ENCODE results near the gene ADIPOR2. TPM values are rescaled to one million over a fixed set of nuclear protein-coding genes. Genes with fewer than 3 reads are reported as not detected.
"Not testable (repeated sequence)": the region's sequence is repeated elsewhere in the genome, so short reads cannot be mapped to it uniquely, and the experiment has no call there.

The ADIPOR2 gene
- total RNA-seq, 1 experiment from 2014 or later, result 26.5 TPM

GRCh38 chr12:1705774-1706631, 15.1 kb downstream of the ADIPOR2 start:
- H3K27me3 ChIP-seq (ENCODE audit: low read length), result no peaks in the 10 kb centered on the region
- peaks cover 38% of the 10 kb centered on the region for H4K20me1 ChIP-seq (ENCODE audit: low read length)
- H3K4me3 ChIP-seq (ENCODE audit: low read length), result no peak overlapping the region
- peaks cover 41% of the 10 kb centered on the region for H3K4me1 ChIP-seq (ENCODE audit: insufficient read depth, low read length)
- H3K27ac ChIP-seq (ENCODE audit: low read length), result peak overlapping the region; percentile 99
- ATAC-seq, result peak; percentile 88
- CTCF ChIA-PET, result no interaction called here
- no peaks in the 10 kb centered on the region for H3K9me2 ChIP-seq (replicated peaks; ENCODE audit: low read length)
- H3K9me3 ChIP-seq (ENCODE audit: low read length), result no peaks in the 10 kb centered on the region
- no peak overlapping the region for H2AFZ ChIP-seq (ENCODE audit: low read length)
- H3K79me2 ChIP-seq (ENCODE audit: low read length), result peaks cover 93% of the 10 kb centered on the region
- peak overlapping the region; percentile 89 for H3K4me2 ChIP-seq (ENCODE audit: low read length)
- H3F3A ChIP-seq (ENCODE audit: low read length, unreplicated experiment), result peaks cover 10% of the 10 kb centered on the region
- DNase-seq, result peak; percentile 82
- no peak overlapping the region; the same call in 1 of the 2 replicates for H3K9ac ChIP-seq (ENCODE audit: low read length)
- no peaks in the 10 kb centered on the region for H3K36me3 ChIP-seq (ENCODE audit: low read depth, low read length)
- POLR2A ChIA-PET (ENCODE audit: unreplicated experiment), result interaction anchor here (0.5 kb wide), 1 partner anchor 53 kb away, joined by 5 read pairs; no protein-coding TSS in a partner anchor
- TF ChIP-seq CTCF (conservative IDR thresholded peaks at IDR 0.05; ENCODE audit: low read depth, low read length) (no peak), EZH2phosphoT487 (IDR thresholded peaks at IDR 0.05; ENCODE audit: borderline replicate concordance, low read length) (no peak), EZH2 (IDR thresholded peaks at IDR 0.05; ENCODE audit: low read length, unreplicated experiment) (no peak)
- intact Hi-C loops (cut with micrococcal nuclease), result loop anchor here (2.0 to 10.0 kb wide), 2 partner anchors 51 to 65 kb away; no protein-coding TSS in a partner anchor
- BruUV-seq (replicated peaks), result no TSS peak

GRCh38 chr12:1706632-1706980, 15.7 kb downstream of the ADIPOR2 start:
- TF ChIP-seq CTCF (conservative IDR thresholded peaks at IDR 0.05; ENCODE audit: low read depth, low read length) (no peak), EZH2 (IDR thresholded peaks at IDR 0.05; ENCODE audit: low read length, unreplicated experiment) (no peak), EZH2phosphoT487 (IDR thresholded peaks at IDR 0.05; ENCODE audit: borderline replicate concordance, low read length) (no peak)
- peaks cover 93% of the 10 kb centered on the region for H3K79me2 ChIP-seq (ENCODE audit: low read length)
- peaks cover 10% of the 10 kb centered on the region for H3F3A ChIP-seq (ENCODE audit: low read length, unreplicated experiment)
- no peaks in the 10 kb centered on the region for H3K9me2 ChIP-seq (replicated peaks; ENCODE audit: low read length)
- POLR2A ChIA-PET (ENCODE audit: unreplicated experiment), result no interaction called here
- peaks cover 38% of the 10 kb centered on the region for H4K20me1 ChIP-seq (ENCODE audit: low read length)
- peak overlapping the region; percentile 72 for H3K9ac ChIP-seq (ENCODE audit: low read length)
- peak overlapping the region; percentile 48 for H3K4me3 ChIP-seq (ENCODE audit: low read length)
- peak overlapping the region; percentile 99 for H3K27ac ChIP-seq (ENCODE audit: low read length)
- no TSS peak for BruUV-seq (replicated peaks)
- intact Hi-C loops (cut with micrococcal nuclease), result loop anchor here (2.0 to 10.0 kb wide), 2 partner anchors 52 to 64 kb away; no protein-coding TSS in a partner anchor
- no peak overlapping the region for H2AFZ ChIP-seq (ENCODE audit: low read length)
- no peaks in the 10 kb centered on the region for H3K9me3 ChIP-seq (ENCODE audit: low read length)
- DNase-seq, result no peak
- H3K27me3 ChIP-seq (ENCODE audit: low read length), result no peaks in the 10 kb centered on the region
- CTCF ChIA-PET, result no interaction called here
- H3K36me3 ChIP-seq (ENCODE audit: low read depth, low read length), result no peaks in the 10 kb centered on the region
- peak; percentile 62 for ATAC-seq
- peaks cover 41% of the 10 kb centered on the region for H3K4me1 ChIP-seq (ENCODE audit: insufficient read depth, low read length)
- peak overlapping the region; percentile 89 for H3K4me2 ChIP-seq (ENCODE audit: low read length)

- Histone ChIP-seq H3K4me1 (ENCODE audit: insufficient read depth, low read length) (peaks cover 41% of the 10 kb centered on the region), H3K36me3 (ENCODE audit: low read depth, low read length) (no peaks in the 10 kb centered on the region), H3F3A (ENCODE audit: low read length, unreplicated experiment) (peaks cover 10% of the 10 kb centered on the region), H3K4me3 (ENCODE audit: low read length) (peak overlapping the region; percentile 48), H3K9me3 (ENCODE audit: low read length) (no peaks in the 10 kb centered on the region), H3K27me3 (ENCODE audit: low read length) (no peaks in the 10 kb centered on the region), H2AFZ (ENCODE audit: low read length) (no peak overlapping the region), H3K9me2 (replicated peaks; ENCODE audit: low read length) (no peaks in the 10 kb centered on the region), H3K79me2 (ENCODE audit: low read length) (peaks cover 93% of the 10 kb centered on the region), H3K27ac (ENCODE audit: low read length) (peak overlapping the region; percentile 99), H4K20me1 (ENCODE audit: low read length) (peaks cover 38% of the 10 kb centered on the region), H3K4me2 (ENCODE audit: low read length) (peak overlapping the region; percentile 89), H3K9ac (ENCODE audit: low read length) (peak overlapping the region; percentile 72)
- ChIA-PET POLR2A (ENCODE audit: unreplicated experiment) (interaction anchor here (0.6 kb wide), 1 partner anchor 45 kb away, joined by 3 read pairs; no protein-coding TSS in a partner anchor), CTCF (no interaction called here)
- BruUV-seq (replicated peaks), result no TSS peak
- no peak for TF ChIP-seq EZH2phosphoT487 (IDR thresholded peaks at IDR 0.05; ENCODE audit: borderline replicate concordance, low read length)
- no peak for TF ChIP-seq EZH2 (IDR thresholded peaks at IDR 0.05; ENCODE audit: low read length, unreplicated experiment)
- no peak for TF ChIP-seq CTCF (conservative IDR thresholded peaks at IDR 0.05; ENCODE audit: low read depth, low read length)
- ATAC-seq, result peak; percentile 62
- DNase-seq, result peak; percentile 57
- intact Hi-C loops (cut with micrococcal nuclease), result loop anchor here (2.0 to 10.0 kb wide), 2 partner anchors 52 to 64 kb away; no protein-coding TSS in a partner anchor
Observed at GRCh38 chr12:1707051-1707450, 16.2 kb downstream of the ADIPOR2 start.

- H3F3A ChIP-seq (ENCODE audit: low read length, unreplicated experiment); H3K4me3 ChIP-seq (ENCODE audit: low read length); H3K9me2 ChIP-seq (replicated peaks; ENCODE audit: low read length); CTCF ChIA-PET; BruUV-seq (replicated peaks); H3K27me3 ChIP-seq (ENCODE audit: low read length); H2AFZ ChIP-seq (ENCODE audit: low read length); H3K36me3 ChIP-seq (ENCODE audit: low read depth, low read length); H3K4me2 ChIP-seq (ENCODE audit: low read length); H3K9ac ChIP-seq (ENCODE audit: low read length); ATAC-seq; H3K27ac ChIP-seq (ENCODE audit: low read length); H3K9me3 ChIP-seq (ENCODE audit: low read length); DNase-seq; POLR2A ChIA-PET (ENCODE audit: unreplicated experiment): not testable (repeated sequence)
- peaks cover 83% of the 10 kb centered on the region for H3K79me2 ChIP-seq (ENCODE audit: low read length)
- H3K4me1 ChIP-seq (ENCODE audit: insufficient read depth, low read length), result peaks cover 31% of the 10 kb centered on the region
- intact Hi-C loops (cut with micrococcal nuclease), result loop anchor here (10.0 kb wide), 1 partner anchor 55 kb away; no protein-coding TSS in a partner anchor
- peaks cover 30% of the 10 kb centered on the region for H4K20me1 ChIP-seq (ENCODE audit: low read length)
Observed at GRCh38 chr12:1709968-1710367, 19.1 kb downstream of the ADIPOR2 start.

Data from PC-3 (cell line).